Measurements from ENCODE around the gene CDCP1. TPM values are rescaled to one million over a fixed set of nuclear protein-coding genes. Genes with fewer than 3 reads are reported as not detected.

CDCP1 gene
- total RNA-seq, 1 donor from 2014 or later = not detected

DNA sequence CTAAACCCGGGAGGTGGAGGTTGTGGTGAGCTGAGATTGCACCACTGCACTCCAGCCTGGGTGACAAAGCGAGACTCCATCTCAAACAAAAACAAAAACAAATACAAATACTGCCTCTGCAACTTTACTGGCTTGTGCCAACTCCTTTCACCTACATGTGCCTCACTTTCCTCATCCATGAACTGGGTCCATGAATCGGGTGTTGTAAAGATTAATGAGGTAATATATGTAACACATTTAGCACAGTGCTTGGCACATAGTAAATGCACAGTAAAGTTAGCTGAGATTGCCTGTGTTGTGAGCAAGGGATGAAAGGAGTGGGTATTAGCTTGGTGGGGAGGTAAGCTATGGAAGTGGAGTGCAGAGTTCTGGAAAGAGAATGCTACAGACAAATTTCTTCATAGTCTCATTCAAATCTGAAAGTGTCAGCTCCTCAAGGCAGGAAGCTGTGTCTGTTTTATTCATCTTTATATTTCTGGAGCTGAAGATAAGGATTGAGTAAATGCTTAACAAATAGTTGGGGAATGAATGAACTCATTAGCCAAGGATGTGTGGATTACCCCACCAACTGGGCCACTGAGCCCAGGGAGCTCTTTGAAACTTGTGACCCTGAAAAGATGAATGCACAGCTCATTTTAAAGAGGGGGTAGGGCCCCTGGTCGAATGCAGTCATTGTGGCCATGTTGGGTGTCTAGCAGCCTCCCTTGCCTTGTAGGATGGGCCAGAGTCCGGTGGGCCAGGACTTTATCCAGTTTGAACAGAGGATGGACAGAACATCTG lies 7.7 kb upstream of the CDCP1 start:
- no peak for DNase-seq (ENCODE audit: low read depth, low spot score)
- H3K4me1 Mint-ChIP-seq = peaks cover 10% of the 10 kb centered on the region
- peaks cover 25% of the 10 kb centered on the region for H3K27me3 Mint-ChIP-seq (ENCODE audit: low read depth)
- H3K4me3 Mint-ChIP-seq = no peak overlapping the region
- peaks cover 13% of the 10 kb centered on the region for H3K9me3 Mint-ChIP-seq
- H3K27ac Mint-ChIP-seq (ENCODE audit: unreplicated experiment) = no peak overlapping the region
- TF ChIP-seq, protein P1, sequence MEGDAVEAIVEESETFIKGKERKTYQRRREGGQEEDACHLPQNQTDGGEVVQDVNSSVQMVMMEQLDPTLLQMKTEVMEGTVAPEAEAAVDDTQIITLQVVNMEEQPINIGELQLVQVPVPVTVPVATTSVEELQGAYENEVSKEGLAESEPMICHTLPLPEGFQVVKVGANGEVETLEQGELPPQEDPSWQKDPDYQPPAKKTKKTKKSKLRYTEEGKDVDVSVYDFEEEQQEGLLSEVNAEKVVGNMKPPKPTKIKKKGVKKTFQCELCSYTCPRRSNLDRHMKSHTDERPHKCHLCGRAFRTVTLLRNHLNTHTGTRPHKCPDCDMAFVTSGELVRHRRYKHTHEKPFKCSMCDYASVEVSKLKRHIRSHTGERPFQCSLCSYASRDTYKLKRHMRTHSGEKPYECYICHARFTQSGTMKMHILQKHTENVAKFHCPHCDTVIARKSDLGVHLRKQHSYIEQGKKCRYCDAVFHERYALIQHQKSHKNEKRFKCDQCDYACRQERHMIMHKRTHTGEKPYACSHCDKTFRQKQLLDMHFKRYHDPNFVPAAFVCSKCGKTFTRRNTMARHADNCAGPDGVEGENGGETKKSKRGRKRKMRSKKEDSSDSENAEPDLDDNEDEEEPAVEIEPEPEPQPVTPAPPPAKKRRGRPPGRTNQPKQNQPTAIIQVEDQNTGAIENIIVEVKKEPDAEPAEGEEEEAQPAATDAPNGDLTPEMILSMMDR (conservative IDR thresholded peaks at IDR 0.05) = no peak
- H3K36me3 Mint-ChIP-seq (ENCODE audit: low read depth) = peaks cover 4% of the 10 kb centered on the region

DNA sequence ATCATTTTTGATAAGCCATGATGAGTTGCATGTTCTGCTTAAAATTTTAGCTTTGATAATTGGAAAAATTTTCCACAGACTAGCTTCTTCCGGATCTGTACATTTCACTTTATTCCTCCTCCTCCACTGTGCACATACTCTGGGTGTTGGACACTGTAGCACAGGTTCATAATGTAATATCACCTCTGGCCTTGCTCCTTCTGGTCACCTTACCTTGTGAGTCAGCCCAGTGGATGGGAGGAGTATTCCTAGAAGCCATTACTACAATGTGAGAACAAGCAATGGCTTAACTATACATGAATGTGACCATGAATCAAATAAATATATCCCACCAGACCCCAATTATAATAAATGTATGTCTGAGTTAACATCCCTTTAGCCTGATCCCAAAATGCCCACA lies 6.1 kb upstream of the CDCP1 start:
- no peak for DNase-seq (ENCODE audit: low read depth, low spot score)
- Mint-ChIP-seq H3K4me1 (peaks cover 10% of the 10 kb centered on the region), H3K27ac (ENCODE audit: unreplicated experiment) (no peak overlapping the region), H3K4me3 (no peak overlapping the region), H3K27me3 (ENCODE audit: low read depth) (peaks cover 41% of the 10 kb centered on the region), H3K9me3 (peaks cover 13% of the 10 kb centered on the region), H3K36me3 (ENCODE audit: low read depth) (peaks cover 4% of the 10 kb centered on the region)
- TF ChIP-seq, protein P1 (conservative IDR thresholded peaks at IDR 0.05) = no peak

DNA sequence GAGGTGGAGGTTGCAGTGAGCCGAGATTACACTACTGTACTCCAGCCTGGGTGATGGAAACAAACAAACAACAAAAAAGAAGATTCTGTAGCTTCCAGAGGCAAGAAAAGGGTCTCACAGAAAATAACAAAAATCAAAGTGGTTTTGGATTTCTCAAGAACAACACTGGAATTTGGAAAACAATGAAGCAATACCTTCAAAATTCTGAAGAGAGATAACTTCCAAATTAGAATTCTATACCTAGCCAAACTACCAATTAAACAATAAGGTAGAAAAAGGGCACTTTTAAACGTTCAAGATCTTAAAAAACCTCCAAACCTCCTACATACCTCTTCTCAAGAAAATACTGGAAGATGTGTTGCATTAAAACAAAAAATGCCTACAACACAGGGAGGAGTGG lies 4.9 kb upstream of the CDCP1 start:
- TF ChIP-seq, protein P1 (conservative IDR thresholded peaks at IDR 0.05) = no peak
- H3K4me1 Mint-ChIP-seq = peaks cover 10% of the 10 kb centered on the region
- H3K27me3 Mint-ChIP-seq (ENCODE audit: low read depth) = peaks cover 53% of the 10 kb centered on the region
- peaks cover 13% of the 10 kb centered on the region for H3K9me3 Mint-ChIP-seq
- H3K4me3 Mint-ChIP-seq = no peak overlapping the region
- no peak for DNase-seq (ENCODE audit: low read depth, low spot score)
- no peak overlapping the region for H3K27ac Mint-ChIP-seq (ENCODE audit: unreplicated experiment)
- H3K36me3 Mint-ChIP-seq (ENCODE audit: low read depth) = peaks cover 4% of the 10 kb centered on the region

DNA sequence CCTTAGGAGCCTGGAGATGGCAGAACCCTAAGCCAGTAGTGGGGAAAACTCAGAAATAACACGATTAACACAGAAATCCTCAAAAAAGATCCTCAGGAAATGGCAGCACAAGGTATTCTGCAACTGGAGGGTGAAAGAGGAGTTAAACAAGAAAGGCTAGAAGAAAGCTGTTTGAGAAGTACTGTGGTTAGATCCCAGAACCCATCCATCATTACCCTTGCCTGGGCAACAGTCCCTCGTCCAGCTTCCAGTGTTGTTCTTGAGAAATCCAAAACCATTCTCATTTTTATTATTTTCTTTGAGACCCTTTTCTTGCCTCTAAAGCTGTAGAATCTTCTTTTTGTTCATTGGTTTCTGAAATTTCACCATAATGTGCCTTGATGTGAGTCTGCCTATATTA lies 2.7 kb upstream of the CDCP1 start:
- Mint-ChIP-seq H3K4me3 (no peak overlapping the region), H3K27ac (ENCODE audit: unreplicated experiment) (no peak overlapping the region), H3K9me3 (peaks cover 13% of the 10 kb centered on the region)

DNA sequence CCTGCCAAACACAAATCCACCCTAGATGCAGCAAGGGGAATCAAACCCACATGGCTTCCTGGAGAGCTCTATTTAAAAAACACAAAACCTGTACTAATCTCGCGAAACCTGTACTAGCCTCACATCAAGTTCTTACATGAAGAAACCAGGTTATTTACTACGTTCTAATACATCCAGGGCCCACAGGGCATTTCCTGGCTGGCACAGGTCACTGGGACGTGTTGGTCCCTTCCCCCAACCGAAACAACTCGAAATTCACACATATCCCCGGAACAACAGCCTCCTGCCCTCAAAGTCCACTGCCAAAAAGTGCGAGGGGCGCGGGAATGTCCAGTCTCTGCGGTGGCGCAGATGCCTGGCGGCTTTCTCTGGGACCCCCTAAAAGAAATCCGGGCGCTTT lies 955 bp downstream of the CDCP1 start:
- H3K4me1 Mint-ChIP-seq = no peaks in the 10 kb centered on the region
- H3K27me3 Mint-ChIP-seq (ENCODE audit: low read depth) = peaks cover 87% of the 10 kb centered on the region
- DNase-seq (ENCODE audit: low read depth, low spot score) = no peak
- TF ChIP-seq, protein P1 (conservative IDR thresholded peaks at IDR 0.05) = no peak
- peaks cover 4% of the 10 kb centered on the region for H3K36me3 Mint-ChIP-seq (ENCODE audit: low read depth)
- H3K27ac Mint-ChIP-seq (ENCODE audit: unreplicated experiment) = no peak overlapping the region
- H3K9me3 Mint-ChIP-seq = peaks cover 4% of the 10 kb centered on the region
- no peak overlapping the region for H3K4me3 Mint-ChIP-seq

More for the DNA sequence above, 2.7 kb upstream of the CDCP1 start:
- Mint-ChIP-seq H3K27me3 (ENCODE audit: low read depth) (peaks cover 72% of the 10 kb centered on the region), H3K36me3 (ENCODE audit: low read depth) (peaks cover 4% of the 10 kb centered on the region), H3K4me1 (peaks cover 4% of the 10 kb centered on the region)
- DNase-seq (ENCODE audit: low read depth, low spot score) = no peak
- TF ChIP-seq, protein P1 (conservative IDR thresholded peaks at IDR 0.05) = no peak

All from neural crest cell (in vitro differentiated cells).